Activated CD4-positive, alpha-beta T cell treated with anti-CD3 and anti-CD28 coated beads, Interleukin-2, amount 50 U/mL, for 24 hours (primary cell): ENCODE measurements around the gene RASSF5.

Source experiments
- DNase-seq, 2 donors: peaks; one replicate each; pipeline ENCODE4 v3.0.0-alpha.2; 2020; ENCODE audit warnings: low read depth in 1 of 2, low spot score in 1 of 2

The RASSF5 gene

GRCh38 chr1:206544562-206545257, 37.4 kb downstream of the RASSF5 start:
- DNase-seq, result peak; percentile 80

- no peak for DNase-seq
Measured at GRCh38 chr1:206545351-206545750, 38.0 kb downstream of the RASSF5 start.

GRCh38 chr1:206547104-206547503, 39.8 kb downstream of the RASSF5 start:
- no peak for DNase-seq

GRCh38 chr1:206550446-206550845, 43.1 kb downstream of the RASSF5 start:
- DNase-seq, result no peak

- DNase-seq, result no peak
Measured at GRCh38 chr1:206551296-206551985, 44.1 kb downstream of the RASSF5 start.

- peak; percentile 35 to 72 for DNase-seq
Measured at GRCh38 chr1:206551986-206552326, 44.6 kb downstream of the RASSF5 start.

- no peak for DNase-seq
Measured at GRCh38 chr1:206554211-206554610, 46.9 kb downstream of the RASSF5 start.

GRCh38 chr1:206554701-206555472, 47.6 kb downstream of the RASSF5 start:
- no peak for DNase-seq

- no peak for DNase-seq
Measured at GRCh38 chr1:206555473-206555935, 48.2 kb downstream of the RASSF5 start.

GRCh38 chr1:206556047-206556749, 48.9 kb downstream of the RASSF5 start:
- DNase-seq, result peak in 1 of 2 donors; percentile 27

- peak; percentile 64 to 81 for DNase-seq
Measured at GRCh38 chr1:206556750-206557635, 49.7 kb downstream of the RASSF5 start.

- no peak for DNase-seq
Measured at GRCh38 chr1:206557636-206558473, 50.5 kb downstream of the RASSF5 start.

- DNase-seq, result no peak
Measured at GRCh38 chr1:206558794-206559671, 51.7 kb downstream of the RASSF5 start.

GRCh38 chr1:206559672-206559995, 52.3 kb downstream of the RASSF5 start:
- DNase-seq, result no peak

- no peak for DNase-seq
Measured at GRCh38 chr1:206560007-206560716, 52.8 kb downstream of the RASSF5 start.

GRCh38 chr1:206563367-206564207, 56.3 kb downstream of the RASSF5 start:
- no peak for DNase-seq

GRCh38 chr1:206565995-206566394, 58.7 kb downstream of the RASSF5 start:
- no peak for DNase-seq
